Measurements from ENCODE around the gene CHEK1.

Gene CHEK1

DNA sequence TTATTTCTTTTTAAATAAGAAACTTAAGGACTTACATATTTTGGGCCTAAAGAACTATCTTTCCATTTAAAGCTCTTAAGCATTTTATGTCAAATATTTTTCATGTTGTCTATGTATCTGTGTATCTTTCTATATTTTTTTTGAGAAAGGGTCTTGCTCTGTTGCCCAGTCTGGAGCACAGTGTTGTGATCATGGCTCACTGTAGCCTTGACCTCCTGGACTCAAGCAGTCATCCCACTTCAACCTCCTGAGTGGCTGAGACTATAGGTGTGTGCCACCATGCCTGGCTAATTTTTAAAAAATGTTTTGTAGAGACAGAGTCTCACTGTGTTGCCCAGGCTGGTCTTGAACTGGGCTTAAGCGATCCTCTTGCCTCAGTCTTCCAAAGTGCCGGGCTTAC, 24.3 kb upstream of the CHEK1 start:
- no peak for DNase-seq (ENCODE audit: low spot score)
- no peak for TF ChIP-seq CTCF (IDR thresholded peaks at IDR 0.05; ENCODE audit: extremely low read depth, insufficient read depth, missing control alignments)
- in situ Hi-C loops (cut with MboI; ENCODE audit: low pct_unique_long_range_greater_than_20kb, low sequenced_read_pairs, unreplicated experiment), result no loop called here

- no peak for DNase-seq (ENCODE audit: low spot score)
- no peak for TF ChIP-seq CTCF (IDR thresholded peaks at IDR 0.05; ENCODE audit: extremely low read depth, insufficient read depth, missing control alignments)
- in situ Hi-C loops (cut with MboI; ENCODE audit: low pct_unique_long_range_greater_than_20kb, low sequenced_read_pairs, unreplicated experiment), result no loop called here
These were observed 21.8 kb upstream of the CHEK1 start for GRCh38 chr11:125603207-125603606.

GRCh38 chr11:125605417-125605816, 19.5 kb upstream of the CHEK1 start:
- no peak for TF ChIP-seq CTCF (IDR thresholded peaks at IDR 0.05; ENCODE audit: extremely low read depth, insufficient read depth, missing control alignments)
- in situ Hi-C loops (cut with MboI; ENCODE audit: low pct_unique_long_range_greater_than_20kb, low sequenced_read_pairs, unreplicated experiment), result no loop called here
- DNase-seq (ENCODE audit: low spot score), result no peak

DNA sequence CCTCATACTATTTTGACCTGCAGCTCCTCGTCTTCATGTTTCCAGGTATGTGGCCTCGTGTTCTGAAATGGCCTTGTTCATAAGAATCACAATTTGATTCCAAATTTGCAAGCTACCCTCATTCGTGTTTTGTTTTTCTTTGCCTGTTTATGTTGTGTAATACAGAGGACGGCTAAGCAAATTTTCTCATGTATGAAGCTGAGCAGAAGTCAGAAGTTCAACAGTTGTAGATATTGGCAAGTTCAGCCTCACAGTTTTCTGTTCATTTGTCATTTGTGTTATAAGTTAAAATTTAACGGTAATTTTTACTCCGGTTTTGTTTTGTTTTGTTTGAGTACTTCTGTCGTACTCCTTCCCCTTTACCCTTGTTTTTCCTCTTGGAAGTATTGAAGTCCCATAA, 15.4 kb upstream of the CHEK1 start:
- in situ Hi-C loops (cut with MboI; ENCODE audit: low pct_unique_long_range_greater_than_20kb, low sequenced_read_pairs, unreplicated experiment), result no loop called here
- no peak for DNase-seq (ENCODE audit: low spot score)
- TF ChIP-seq CTCF (IDR thresholded peaks at IDR 0.05; ENCODE audit: extremely low read depth, insufficient read depth, missing control alignments), result no peak

DNA sequence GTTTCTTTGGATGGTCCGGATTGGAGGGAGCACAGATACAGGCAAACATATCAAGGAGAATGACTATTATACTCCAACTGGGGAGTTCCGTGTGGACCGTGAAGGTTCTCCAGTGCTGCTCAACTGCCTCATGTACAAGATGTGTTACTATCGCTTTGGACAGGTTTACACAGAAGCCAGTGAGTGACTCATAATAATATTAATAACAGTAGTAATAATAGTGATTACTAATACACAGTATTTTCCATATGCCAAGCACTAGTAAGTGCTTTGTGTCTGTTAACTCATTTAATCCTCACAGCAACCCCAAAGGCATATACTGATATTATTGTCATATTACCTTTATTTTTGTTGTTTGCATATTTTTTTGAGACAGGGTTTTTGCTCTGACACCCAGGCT, 6.6 kb upstream of the CHEK1 start:
- no peak for TF ChIP-seq CTCF (IDR thresholded peaks at IDR 0.05; ENCODE audit: extremely low read depth, insufficient read depth, missing control alignments)
- in situ Hi-C loops (cut with MboI; ENCODE audit: low pct_unique_long_range_greater_than_20kb, low sequenced_read_pairs, unreplicated experiment), result no loop called here
- no peak for DNase-seq (ENCODE audit: low spot score)

- no peak for TF ChIP-seq CTCF (IDR thresholded peaks at IDR 0.05; ENCODE audit: extremely low read depth, insufficient read depth, missing control alignments)
- no peak for DNase-seq (ENCODE audit: low spot score)
These were observed 3.0 kb upstream of the CHEK1 start for GRCh38 chr11:125621995-125622394.

DNA sequence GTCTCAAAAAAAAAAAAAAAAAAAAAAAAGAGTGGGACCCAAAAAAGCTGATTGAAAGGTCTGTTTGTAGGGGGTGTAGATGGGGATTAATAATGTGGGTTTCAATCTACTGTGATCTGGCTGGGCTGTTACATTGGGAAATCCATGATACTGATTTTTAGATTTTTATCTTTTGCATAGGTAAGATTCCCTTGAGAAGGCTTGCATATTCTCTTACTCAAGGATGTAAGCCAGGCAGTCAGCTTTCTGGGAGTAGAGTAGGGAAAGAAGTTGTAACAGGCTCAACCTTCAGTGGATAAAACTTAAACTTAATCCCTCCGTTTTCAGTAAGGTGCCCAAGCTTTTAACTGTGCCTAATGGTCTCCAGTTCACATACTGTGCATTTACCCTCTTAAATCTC, 1.9 kb upstream of the CHEK1 start:
- TF ChIP-seq CTCF (IDR thresholded peaks at IDR 0.05; ENCODE audit: extremely low read depth, insufficient read depth, missing control alignments), result no peak
- no peak for DNase-seq (ENCODE audit: low spot score)
- in situ Hi-C loops (cut with MboI; ENCODE audit: low pct_unique_long_range_greater_than_20kb, low sequenced_read_pairs, unreplicated experiment), result no loop called here

More at GRCh38 chr11:125621995-125622394, 3.0 kb upstream of the CHEK1 start:
- in situ Hi-C loops (cut with MboI; ENCODE audit: low pct_unique_long_range_greater_than_20kb, low sequenced_read_pairs, unreplicated experiment), result no loop called here

Data from GM13977 (cell line).